Endothelial cell of umbilical vein (primary cell): Measurements from ENCODE around the gene C13orf46. TPM values are rescaled to one million over a fixed set of nuclear protein-coding genes. Genes with fewer than 3 reads are reported as not detected.

ENCODE experiments used
- BruUV-seq: library from RNA; stranded (reverse); fragments of 400-500 nt; replicated peaks from 2 replicates; lab custom pipeline; 2021; lab: Mats Ljungman, UMichigan
- CTCF ChIA-PET: fragments of 300-600, 350-600 bp; sonication (Branson Sonifier 250); formaldehyde crosslinking; loops from one replicate; lab custom pipeline; 2021; ENCODE audit warnings: antibody characterized with exemption, inconsistent platforms; lab: Charles Lee
- POLR2A ChIA-PET: fragments of 300-600, 350-600 bp; sonication (Branson Sonifier 250); formaldehyde crosslinking; loops from one replicate; lab custom pipeline; 2021; ENCODE audit warnings: antibody characterized with exemption, inconsistent platforms; lab: Charles Lee
- DNase-seq: peaks from one replicate; pipeline ENCODE4 v3.0.0-alpha.2; 2011; ENCODE audit warnings: low read depth, low spot score
- FAIRE-seq: peaks from 2 replicates; lab custom pipeline; 2011; peaks lifted over from hg19 to GRCh38; lab: Jason Lieb, UNC
- H2AFZ ChIP-seq: 2 replicates; pipeline ENCODE4 v1.6.0; 2012; ENCODE audit warnings: low read depth, low read length, control low read depth, inconsistent platforms
- H3K27ac ChIP-seq: 2 replicates; pipeline ENCODE4 v1.5.1; 2011; ENCODE audit warnings: low read depth, mild to moderate bottlenecking, control low read depth, low read length, moderate library complexity; ENCODE audit not compliant: insufficient read depth
- H3K27me3 ChIP-seq, 2 experiments: 2 replicates each; pipeline versions ENCODE4 v1.6.0 to v1.6.1; 2011; ENCODE audit warnings: low read length in 2 of 2, mixed read lengths in 1 of 2; ENCODE audit not compliant: control insufficient read depth in 2 of 2, insufficient read depth in 2 of 2
- H3K36me3 ChIP-seq, 2 experiments: 2 replicates in 1 of 2; 3 replicates in 1 of 2; pipeline ENCODE4 v1.5.1; 2011; ENCODE audit warnings: low read length in 2 of 2, mild to moderate bottlenecking in 1 of 2, moderate library complexity in 1 of 2; ENCODE audit not compliant: control insufficient read depth in 2 of 2, insufficient read depth in 2 of 2; ENCODE audit errors: extremely low read depth in 1 of 2
- H3K4me1 ChIP-seq: 3 replicates; pipeline ENCODE4 v1.5.1; 2011; ENCODE audit warnings: mild to moderate bottlenecking, low read length; ENCODE audit not compliant: control insufficient read depth, insufficient read depth; ENCODE audit errors: extremely low read depth
- H3K4me2 ChIP-seq: 2 replicates; pipeline ENCODE4 v1.6.1; 2011; ENCODE audit warnings: low read length, control low read depth, mixed read lengths; ENCODE audit not compliant: insufficient read depth
- H3K4me3 ChIP-seq, 3 experiments: fragments of 200-600 bp in 1 of 3; sonication (generic), shearing (Covaris generic) in 1 of 3; replicated peaks in 1 of 3; 2 replicates each; pipeline ENCODE4 v1.5.1; 2011 to 2016; ENCODE audit warnings: control low read depth in 3 of 3, low read length in 3 of 3, mild to moderate bottlenecking in 2 of 3, inconsistent platforms in 1 of 3, low read depth in 1 of 3, moderate library complexity in 1 of 3; ENCODE audit not compliant: insufficient read depth in 1 of 3
- H3K79me2 ChIP-seq: 2 replicates; pipeline ENCODE4 v1.6.0; 2012; ENCODE audit warnings: low read length, inconsistent platforms; ENCODE audit not compliant: control insufficient read depth, insufficient read depth
- H3K9ac ChIP-seq: replicated peaks from 2 replicates; pipeline ENCODE3; 2011; ENCODE audit warnings: low read length, control low read depth; ENCODE audit not compliant: insufficient read depth; ENCODE audit errors: extremely low read depth
- H3K9me1 ChIP-seq: replicated peaks from 3 replicates; pipeline ENCODE4 v1.6.0; 2011; ENCODE audit warnings: mild to moderate bottlenecking, low read length; ENCODE audit not compliant: control insufficient read depth, insufficient read depth; ENCODE audit errors: extremely low read depth
- H3K9me3 ChIP-seq: replicated peaks from 2 replicates; pipeline ENCODE4 v1.5.1; 2012; ENCODE audit warnings: low read length, inconsistent platforms; ENCODE audit not compliant: control insufficient read depth, insufficient read depth
- H4K20me1 ChIP-seq: replicated peaks from 2 replicates; pipeline ENCODE3; 2011; ENCODE audit warnings: mild to moderate bottlenecking, low read length; ENCODE audit not compliant: control insufficient read depth, insufficient read depth; ENCODE audit errors: extremely low read depth
- MYC ChIP-seq: IDR thresholded peaks from one replicate; pipeline ENCODE4 v1.6.1; 2011; ENCODE audit warnings: mild to moderate bottlenecking, low read depth, low read length
- POLR2AphosphoS5 ChIP-seq: IDR thresholded peaks from 2 replicates; pipeline ENCODE4 v1.6.1; 2012; ENCODE audit warnings: low read depth, mild to moderate bottlenecking, control low read depth, low read length, moderate library complexity; ENCODE audit not compliant: insufficient read depth
- dilution Hi-C: fragments of 300-500 bp; cut with MboI; formaldehyde crosslinking; loops from one replicate; pipeline ENCODE4 v1.15.0; 2019; ENCODE audit warnings: low sequenced_read_pairs; ENCODE audit not compliant: extremely low pct_ligation_motif_present
- intact Hi-C: fragments of 100-400 bp; cut with micrococcal nuclease; formaldehyde crosslinking; loops from one replicate; pipeline ENCODE4 v1.10.0; 2022
- polyA plus RNA-seq, 4 experiments: library from polyadenylated mRNA; depleted of rRNA in 3 of 4; stranded (reverse) in 3 of 4; unstranded in 1 of 4; fragments of >200 nt; gene quantifications; 2 replicates each; pipeline versions ENCODE4 v1.2.1 to v1.2.3, GENCODE V29; 2011 to 2012; ENCODE audit warnings: missing spikeins in 1 of 4
- total RNA-seq: library from RNA; stranded (reverse); gene quantifications from 2 replicates; pipeline ENCODE4 v1.2.3, GENCODE V29; 2021
- TF ChIP-seq, protein P1 (sequence below), 2 donors: IDR thresholded peaks; 1 replicate in 1 of 2; 2 replicates in 1 of 2; pipeline ENCODE4 v1.5.1; 2011; ENCODE audit warnings: low read length in 2 of 2, mild to moderate bottlenecking in 2 of 2, moderate library complexity in 2 of 2, control low read depth in 1 of 2, inconsistent platforms in 1 of 2, low read depth in 1 of 2; ENCODE audit not compliant: insufficient read depth in 1 of 2; ENCODE audit errors: extremely low read depth in 1 of 2

Gene C13orf46
- total and polyA plus RNA-seq, 2 donors (not counting 3 experiments of a cell fraction or from before 2014, with no cell fraction given), result 1.3 to 1.7 TPM

DNA sequence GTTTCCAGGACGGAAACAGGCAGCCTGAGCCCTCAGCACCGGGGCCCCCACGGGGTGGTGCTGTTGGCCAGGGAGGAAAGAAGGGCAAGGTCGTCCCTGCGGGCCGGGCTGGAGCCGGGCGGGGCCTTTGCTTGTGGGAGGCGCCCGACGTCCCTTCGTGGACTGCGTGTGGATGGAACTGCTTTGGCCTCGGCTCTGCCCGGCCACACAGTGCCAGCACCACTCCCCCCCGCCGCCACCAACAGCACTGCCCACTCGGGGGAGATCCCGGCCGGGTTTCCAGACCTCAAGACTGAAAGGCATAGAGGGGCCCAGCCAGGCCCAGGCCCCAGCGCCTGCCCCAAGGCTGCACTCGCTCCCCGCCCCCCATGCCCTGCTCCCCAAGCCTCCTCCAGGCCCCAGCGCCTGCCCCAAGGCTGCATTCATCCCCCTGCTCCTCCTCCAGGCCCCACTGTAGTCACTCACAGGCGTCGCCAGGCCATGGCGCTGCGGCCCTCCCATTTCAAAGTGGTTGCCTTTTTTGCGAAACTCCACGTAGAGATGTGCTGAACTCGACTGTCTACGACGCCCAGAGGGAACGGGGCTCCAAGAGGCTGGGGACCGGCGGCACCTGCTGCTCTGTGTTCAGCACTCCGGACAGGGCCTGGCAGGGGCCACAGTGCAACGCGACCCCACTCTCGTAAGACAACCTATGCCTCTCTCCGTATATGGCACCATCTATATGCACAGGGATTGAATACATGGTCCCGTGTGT is 22.5 kb downstream of the C13orf46 start:
- no peak overlapping the region for H3K4me2 ChIP-seq
- H3K9ac ChIP-seq, result no peak overlapping the region
- no peaks in the 10 kb centered on the region for H3K27me3 ChIP-seq
- no peaks in the 10 kb centered on the region for H3K9me1 ChIP-seq
- H3K79me2 ChIP-seq, result no peaks in the 10 kb centered on the region
- no peak overlapping the region for H3K27ac ChIP-seq
- H3K4me1 ChIP-seq, result no peaks in the 10 kb centered on the region
- dilution Hi-C loops (no loop called here), intact Hi-C loops (loop anchor here (1.0 to 2.0 kb wide), 4 partner anchors 159 to 283 kb away; partner anchors contain the start of gene CDC16)
- no peak overlapping the region for H2AFZ ChIP-seq
- TF ChIP-seq, protein P1, sequence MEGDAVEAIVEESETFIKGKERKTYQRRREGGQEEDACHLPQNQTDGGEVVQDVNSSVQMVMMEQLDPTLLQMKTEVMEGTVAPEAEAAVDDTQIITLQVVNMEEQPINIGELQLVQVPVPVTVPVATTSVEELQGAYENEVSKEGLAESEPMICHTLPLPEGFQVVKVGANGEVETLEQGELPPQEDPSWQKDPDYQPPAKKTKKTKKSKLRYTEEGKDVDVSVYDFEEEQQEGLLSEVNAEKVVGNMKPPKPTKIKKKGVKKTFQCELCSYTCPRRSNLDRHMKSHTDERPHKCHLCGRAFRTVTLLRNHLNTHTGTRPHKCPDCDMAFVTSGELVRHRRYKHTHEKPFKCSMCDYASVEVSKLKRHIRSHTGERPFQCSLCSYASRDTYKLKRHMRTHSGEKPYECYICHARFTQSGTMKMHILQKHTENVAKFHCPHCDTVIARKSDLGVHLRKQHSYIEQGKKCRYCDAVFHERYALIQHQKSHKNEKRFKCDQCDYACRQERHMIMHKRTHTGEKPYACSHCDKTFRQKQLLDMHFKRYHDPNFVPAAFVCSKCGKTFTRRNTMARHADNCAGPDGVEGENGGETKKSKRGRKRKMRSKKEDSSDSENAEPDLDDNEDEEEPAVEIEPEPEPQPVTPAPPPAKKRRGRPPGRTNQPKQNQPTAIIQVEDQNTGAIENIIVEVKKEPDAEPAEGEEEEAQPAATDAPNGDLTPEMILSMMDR (IDR thresholded peaks at IDR 0.05; ENCODE audit: extremely low read depth in 1 of 2, insufficient read depth in 1 of 2, low read depth in 1 of 2, low read length in 2 of 2), result peak; percentile 79 to 90
- TF ChIP-seq MYC, result no peak
- TF ChIP-seq POLR2AphosphoS5, result peak; percentile 24
- BruUV-seq, result no TSS peak
- DNase-seq, result peak; percentile 56
- ChIA-PET CTCF (interaction anchor here (0.7 kb wide), 1 partner anchor 271 kb away, joined by 3 read pairs; no protein-coding TSS in a partner anchor), POLR2A (no interaction called here)
- no peaks in the 10 kb centered on the region for H4K20me1 ChIP-seq
- H3K4me3 ChIP-seq, result no peak overlapping the region
- H3K36me3 ChIP-seq, result no peaks in the 10 kb centered on the region
- H3K9me3 ChIP-seq, result no peaks in the 10 kb centered on the region
- no peak for FAIRE-seq
